PC-9 (cell line): ENCODE data around the gene SLC23A1. TPM values are rescaled to one million over a fixed set of nuclear protein-coding genes. Genes with fewer than 3 reads are reported as not detected.
A peak's percentile ranks its signal among the peaks of the same experiment; 100 is the strongest.

ENCODE experiments used
- BruUV-seq: library from RNA; stranded (reverse); fragments of 400-500 nt; replicated peaks from 2 replicates; lab custom pipeline; 2021; lab: Mats Ljungman, UMichigan
- CTCF ChIA-PET: fragments of 300-600 bp; sonication (Branson Sonifier 250); formaldehyde crosslinking; loops from one replicate; lab custom pipeline; 2022; ENCODE audit warnings: antibody characterized with exemption; lab: Charles Lee
- POLR2A ChIA-PET: fragments of 300-600 bp; sonication (Branson Sonifier 250); formaldehyde crosslinking; loops from one replicate; lab custom pipeline; 2022; ENCODE audit warnings: antibody characterized with exemption; ENCODE audit not compliant: unreplicated experiment; lab: Charles Lee
- DNase-seq, 2 experiments: peaks; one replicate each; pipeline versions ENCODE4 v3.0.0 to v3.0.0-alpha.2; 2015 to 2022; ENCODE audit warnings: mixed read lengths in 1 of 2
- H2AFZ ChIP-seq: fragments of 200-600 bp; sonication (generic); 2 replicates; pipeline ENCODE4 v1.8.1; 2017; ENCODE audit warnings: antibody characterized with exemption
- H3F3A ChIP-seq: fragments of 200-600 bp; sonication (generic); 2 replicates; pipeline ENCODE4 v1.8.1; 2017; ENCODE audit warnings: antibody characterized with exemption, mild to moderate bottlenecking, low read depth; ENCODE audit not compliant: insufficient read depth
- H3K27ac ChIP-seq: fragments of 200-600 bp; sonication (generic); 2 replicates; pipeline ENCODE4 v1.6.1; 2016; ENCODE audit warnings: mixed run types
- H3K27me3 ChIP-seq: fragments of 200-600 bp; sonication (generic); 2 replicates; pipeline ENCODE4 v1.6.1; 2016; ENCODE audit warnings: low read depth, mixed run types; ENCODE audit not compliant: insufficient read depth
- H3K36me3 ChIP-seq: fragments of 200-600 bp; sonication (generic); 2 replicates; pipeline ENCODE4 v1.6.1; 2016; ENCODE audit warnings: low read depth, mixed run types
- H3K4me1 ChIP-seq: fragments of 200-600 bp; sonication (generic); replicated peaks from 2 replicates; pipeline ENCODE4 v1.6.1; 2016; ENCODE audit warnings: mixed run types; ENCODE audit not compliant: insufficient read depth
- H3K4me2 ChIP-seq: fragments of 200-600 bp; sonication (generic); 2 replicates; pipeline ENCODE4 v1.6.1; 2017; ENCODE audit warnings: mixed run types
- H3K4me3 ChIP-seq: fragments of 200-600 bp; sonication (generic); 2 replicates; pipeline ENCODE4 v1.6.1; 2016; ENCODE audit warnings: mixed run types
- H3K79me2 ChIP-seq: fragments of 200-600 bp; sonication (generic); 2 replicates; pipeline ENCODE4 v1.6.1; 2017; ENCODE audit warnings: low read depth, mixed run types
- H3K9me2 ChIP-seq: fragments of 200-600 bp; sonication (generic); 2 replicates; pipeline ENCODE4 v1.8.1; 2017; ENCODE audit warnings: mild to moderate bottlenecking; ENCODE audit not compliant: insufficient read depth
- H3K9me3 ChIP-seq: fragments of 200-600 bp; sonication (generic); 2 replicates; pipeline ENCODE4 v1.8.1; 2016; ENCODE audit warnings: low read depth; ENCODE audit not compliant: insufficient read depth
- H4K20me1 ChIP-seq: fragments of 200-600 bp; sonication (generic); 2 replicates; pipeline ENCODE4 v1.8.1; 2017; ENCODE audit not compliant: insufficient read depth
- EZH2 ChIP-seq: fragments of 200-600 bp; sonication (generic); IDR thresholded peaks from 2 replicates; pipeline ENCODE4 v1.8.0; 2017; ENCODE audit warnings: antibody characterized with exemption, low read depth
- intact Hi-C: fragments of 100-400 bp; cut with micrococcal nuclease; formaldehyde crosslinking; loops from one replicate; pipeline ENCODE4 v1.10.0; 2022; ENCODE audit not compliant: unreplicated experiment
- total RNA-seq: library from RNA; stranded (reverse); gene quantifications from 2 replicates; pipeline ENCODE4 v1.2.3, GENCODE V29; 2021
- TF ChIP-seq, protein P1 (sequence below): fragments of 200-600 bp; sonication (generic); conservative IDR thresholded peaks from 2 replicates; pipeline ENCODE4 v1.6.1; 2017; ENCODE audit warnings: mixed run types, antibody characterized with exemption, mild to moderate bottlenecking, moderate library complexity

The SLC23A1 gene
- total RNA-seq, 1 experiment from 2014 or later = 1.9 TPM

DNA sequence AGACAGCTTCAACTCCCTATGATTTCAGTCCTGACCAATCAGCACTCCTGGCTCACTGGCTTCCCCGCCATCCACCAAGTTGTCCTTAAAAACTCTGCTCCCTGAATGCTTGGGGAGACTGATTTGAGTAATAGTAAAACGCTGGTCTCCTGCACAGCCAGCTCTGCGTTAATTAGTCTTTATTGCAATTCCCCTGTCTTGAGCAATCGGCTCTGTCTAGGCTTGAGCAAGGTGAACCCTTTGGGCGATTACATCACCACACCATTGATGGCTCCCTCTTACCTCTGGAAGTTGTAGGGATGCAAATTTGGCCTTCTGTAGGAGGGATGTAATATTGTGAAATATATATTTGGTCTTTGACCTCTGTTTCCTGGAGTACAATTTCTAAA is 2.9 kb upstream of the SLC23A1 start:
- peaks cover 39% of the 10 kb centered on the region for H3F3A ChIP-seq
- no TSS peak for BruUV-seq
- intact Hi-C loops = no loop called here
- peaks cover 62% of the 10 kb centered on the region for H3K4me1 ChIP-seq
- no peaks in the 10 kb centered on the region for H3K9me2 ChIP-seq
- H3K4me2 ChIP-seq = peak overlapping the region; percentile 55
- no peaks in the 10 kb centered on the region for H3K36me3 ChIP-seq
- no peak overlapping the region for H3K27ac ChIP-seq
- H4K20me1 ChIP-seq = no peaks in the 10 kb centered on the region
- no peak overlapping the region for H3K4me3 ChIP-seq
- ChIA-PET POLR2A (no interaction called here), CTCF (interaction anchor here (0.7 kb wide), 1 partner anchor 378 kb away, joined by 3 read pairs; no protein-coding TSS in a partner anchor)
- no peaks in the 10 kb centered on the region for H3K9me3 ChIP-seq
- H3K27me3 ChIP-seq = no peaks in the 10 kb centered on the region
- H2AFZ ChIP-seq = no peak overlapping the region
- TF ChIP-seq EZH2 = no peak
- TF ChIP-seq, protein P1, sequence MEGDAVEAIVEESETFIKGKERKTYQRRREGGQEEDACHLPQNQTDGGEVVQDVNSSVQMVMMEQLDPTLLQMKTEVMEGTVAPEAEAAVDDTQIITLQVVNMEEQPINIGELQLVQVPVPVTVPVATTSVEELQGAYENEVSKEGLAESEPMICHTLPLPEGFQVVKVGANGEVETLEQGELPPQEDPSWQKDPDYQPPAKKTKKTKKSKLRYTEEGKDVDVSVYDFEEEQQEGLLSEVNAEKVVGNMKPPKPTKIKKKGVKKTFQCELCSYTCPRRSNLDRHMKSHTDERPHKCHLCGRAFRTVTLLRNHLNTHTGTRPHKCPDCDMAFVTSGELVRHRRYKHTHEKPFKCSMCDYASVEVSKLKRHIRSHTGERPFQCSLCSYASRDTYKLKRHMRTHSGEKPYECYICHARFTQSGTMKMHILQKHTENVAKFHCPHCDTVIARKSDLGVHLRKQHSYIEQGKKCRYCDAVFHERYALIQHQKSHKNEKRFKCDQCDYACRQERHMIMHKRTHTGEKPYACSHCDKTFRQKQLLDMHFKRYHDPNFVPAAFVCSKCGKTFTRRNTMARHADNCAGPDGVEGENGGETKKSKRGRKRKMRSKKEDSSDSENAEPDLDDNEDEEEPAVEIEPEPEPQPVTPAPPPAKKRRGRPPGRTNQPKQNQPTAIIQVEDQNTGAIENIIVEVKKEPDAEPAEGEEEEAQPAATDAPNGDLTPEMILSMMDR = no peak
- H3K79me2 ChIP-seq = no peaks in the 10 kb centered on the region
- no peak for DNase-seq

DNA sequence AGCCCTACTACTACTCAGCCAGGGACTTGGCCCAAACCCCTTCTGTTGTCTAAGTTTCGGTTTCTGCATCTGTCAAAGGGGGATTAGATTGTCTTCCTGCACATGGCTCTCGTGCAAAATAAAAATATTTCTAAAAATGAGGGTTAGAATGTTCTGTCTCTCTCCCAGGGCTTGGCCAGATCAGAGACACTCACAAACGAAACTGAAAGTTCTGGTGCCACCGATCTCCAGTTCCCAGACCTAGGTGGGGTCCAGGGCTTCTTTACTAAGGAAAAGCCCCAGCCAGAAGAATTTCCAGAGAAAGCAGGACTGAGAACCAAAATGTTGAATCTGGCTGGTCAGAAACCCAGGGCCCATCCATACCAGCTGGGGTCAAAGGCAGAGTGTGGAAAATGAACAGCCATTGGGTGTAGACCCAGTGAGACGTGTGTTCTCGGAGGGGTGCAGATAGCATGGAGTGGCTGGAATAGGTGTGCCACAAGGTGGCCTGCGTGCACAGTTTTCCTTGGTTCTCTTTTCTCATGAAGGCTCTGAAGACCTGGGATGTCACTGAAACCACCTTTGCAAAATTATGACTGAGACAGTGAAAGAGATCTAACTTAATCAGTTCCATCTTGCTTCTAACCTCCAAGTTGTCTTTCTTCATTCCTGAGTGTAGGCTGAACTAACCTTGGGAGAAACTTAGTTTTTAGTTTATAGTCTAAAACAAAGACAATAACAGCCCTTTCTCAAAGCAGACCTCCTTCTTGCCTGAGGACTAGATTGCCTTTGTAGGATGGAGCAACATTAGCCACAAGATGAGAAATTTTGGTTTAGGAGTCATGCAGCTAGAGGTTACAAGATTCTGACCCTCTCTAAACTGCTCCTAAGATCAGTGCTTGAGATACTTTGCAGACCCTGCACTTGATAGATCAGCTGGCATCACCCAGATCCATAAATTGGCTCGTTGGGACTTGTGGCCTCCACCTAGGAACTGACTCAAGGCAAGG is 2.3 kb upstream of the SLC23A1 start:
- POLR2A ChIA-PET = no interaction called here
- Histone ChIP-seq H3K4me3 (no peak overlapping the region), H3K79me2 (no peaks in the 10 kb centered on the region), H2AFZ (no peak overlapping the region), H3K4me1 (peaks cover 55% of the 10 kb centered on the region), H3K27me3 (no peaks in the 10 kb centered on the region), H3K27ac (no peak overlapping the region), H3K9me3 (no peaks in the 10 kb centered on the region), H4K20me1 (no peaks in the 10 kb centered on the region), H3K9me2 (no peaks in the 10 kb centered on the region), H3F3A (peaks cover 32% of the 10 kb centered on the region), H3K4me2 (peak overlapping the region; percentile 55), H3K36me3 (no peaks in the 10 kb centered on the region)
- CTCF ChIA-PET = interaction anchor here (0.7 to 1.2 kb wide), 2 partner anchors 378 to 1015 kb away, joined by 3 to 5 read pairs; no protein-coding TSS in a partner anchor
- peak in 1 of 2 experiments; percentile 47 for DNase-seq
- TF ChIP-seq, protein P1 = no peak
- no peak for TF ChIP-seq EZH2
- no TSS peak for BruUV-seq
- intact Hi-C loops = no loop called here

DNA sequence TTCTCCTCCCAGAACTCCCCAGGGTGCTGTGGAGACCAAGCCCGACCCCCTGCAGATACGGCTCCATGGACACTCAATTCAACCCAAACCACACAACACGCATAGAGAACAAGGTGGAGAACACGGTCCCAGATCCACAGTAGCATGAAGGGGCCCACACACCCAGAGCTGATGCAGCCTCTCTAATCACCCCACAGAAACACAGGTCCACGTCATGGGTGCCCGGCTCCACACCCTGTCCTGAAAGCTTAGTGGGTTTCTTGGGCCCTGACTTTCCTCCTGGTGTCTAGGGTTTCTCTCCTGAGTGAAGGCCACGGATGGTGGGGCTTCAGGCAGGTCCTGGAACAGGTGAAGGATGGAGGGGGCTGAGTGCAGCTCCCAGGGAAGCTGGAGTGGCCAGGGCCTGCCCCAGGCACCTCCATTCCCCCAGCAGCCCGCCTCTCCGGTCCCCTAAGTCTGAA is 1.5 kb upstream of the SLC23A1 start:
- Histone ChIP-seq H2AFZ (no peak overlapping the region), H3K36me3 (no peaks in the 10 kb centered on the region), H3K4me3 (no peak overlapping the region), H3K9me3 (no peaks in the 10 kb centered on the region), H3K27me3 (no peaks in the 10 kb centered on the region), H3F3A (peaks cover 30% of the 10 kb centered on the region), H3K9me2 (no peaks in the 10 kb centered on the region), H3K4me2 (peak overlapping the region; percentile 55), H3K27ac (no peak overlapping the region), H3K4me1 (peaks cover 49% of the 10 kb centered on the region), H4K20me1 (no peaks in the 10 kb centered on the region), H3K79me2 (no peaks in the 10 kb centered on the region)
- ChIA-PET CTCF (interaction anchor here (1.2 kb wide), 1 partner anchor 1014 kb away, joined by 5 read pairs; no protein-coding TSS in a partner anchor), POLR2A (no interaction called here)
- intact Hi-C loops = no loop called here
- no peak for TF ChIP-seq EZH2
- TF ChIP-seq, protein P1 = no peak
- no TSS peak for BruUV-seq
- DNase-seq = no peak
